A673 (cell line): ENCODE results near the gene PITX1. TPM values are rescaled to one million over a fixed set of nuclear protein-coding genes. Genes with fewer than 3 reads are reported as not detected.
"Not testable (repeated sequence)": the region's sequence is repeated elsewhere in the genome, so short reads cannot be mapped to it uniquely, and the experiment has no call there.

Experiments used
- BruUV-seq: library from RNA; stranded (reverse); fragments of 400-500 nt; replicated peaks from 2 replicates; lab custom pipeline; 2021; lab: Mats Ljungman, UMichigan
- CTCF ChIA-PET: fragments of 300-600 bp; sonication (Branson Sonifier 250); formaldehyde crosslinking; loops from one replicate; lab custom pipeline; 2022; ENCODE audit warnings: antibody characterized with exemption; lab: Charles Lee
- POLR2A ChIA-PET: fragments of 300-600 bp; sonication (Branson Sonifier 250); formaldehyde crosslinking; loops from one replicate; lab custom pipeline; 2022; ENCODE audit warnings: antibody characterized with exemption; ENCODE audit not compliant: low non-redundant PET; lab: Charles Lee
- DNase-seq: peaks from one replicate; pipeline ENCODE4 v3.0.0-alpha.2; 2015; ENCODE audit warnings: low spot score
- H3K27ac ChIP-seq: fragments of 200-600 bp; sonication (generic); 2 replicates; pipeline ENCODE4 v1.5.1; 2016; ENCODE audit warnings: mixed run types, low read depth, mild to moderate bottlenecking, mixed read lengths, antibody characterized with exemption, low read length; ENCODE audit not compliant: poor library complexity, severe bottlenecking
- H3K27me3 ChIP-seq: fragments of 200-600 bp; sonication (generic); replicated peaks from 2 replicates; pipeline ENCODE4 v1.6.1; 2017; ENCODE audit warnings: mixed run types, low read depth, mild to moderate bottlenecking, mixed read lengths, antibody characterized with exemption, low read length; ENCODE audit not compliant: insufficient read depth, poor library complexity
- H3K36me3 ChIP-seq: fragments of 200-600 bp; sonication (generic); 2 replicates; pipeline ENCODE4 v1.6.1; 2016; ENCODE audit warnings: mixed run types, mild to moderate bottlenecking, mixed read lengths, antibody characterized with exemption, low read length; ENCODE audit not compliant: insufficient read depth, poor library complexity, severe bottlenecking
- H3K4me1 ChIP-seq: fragments of 200-600 bp; sonication (generic); 2 replicates; pipeline ENCODE4 v1.6.1; 2017; ENCODE audit warnings: mixed run types, mild to moderate bottlenecking, mixed read lengths, antibody characterized with exemption, low read length; ENCODE audit not compliant: insufficient read depth, poor library complexity, severe bottlenecking
- H3K4me3 ChIP-seq: fragments of 200-600 bp; sonication (generic); 2 replicates; pipeline ENCODE4 v1.5.1; 2016; ENCODE audit warnings: low read depth, mixed run types, mild to moderate bottlenecking, mixed read lengths, low read length; ENCODE audit not compliant: poor library complexity, severe bottlenecking
- H3K9me3 ChIP-seq: fragments of 200-600 bp; sonication (generic); 2 replicates; pipeline ENCODE4 v1.6.1; 2016; ENCODE audit warnings: mixed run types, low read depth, mild to moderate bottlenecking, mixed read lengths, antibody characterized with exemption, low read length; ENCODE audit not compliant: poor library complexity, severe bottlenecking
- EZH2 ChIP-seq: fragments of 200-600 bp; sonication (generic); IDR thresholded peaks from 2 replicates; pipeline ENCODE4 v1.6.1; 2017; ENCODE audit warnings: borderline replicate concordance, low read depth, mild to moderate bottlenecking, mixed read lengths, antibody characterized with exemption, low read length; ENCODE audit not compliant: poor library complexity, severe bottlenecking
- intact Hi-C: fragments of 100-400 bp; cut with micrococcal nuclease; formaldehyde crosslinking; loops from one replicate; pipeline ENCODE4 v1.10.0; 2022; ENCODE audit not compliant: unreplicated experiment
- total RNA-seq: library from RNA; stranded (reverse); gene quantifications from 2 replicates; pipeline ENCODE4 v1.2.3, GENCODE V29; 2021
- TF ChIP-seq, protein P1 (sequence below): fragments of 300-800, 200-600 bp; sonication (generic); conservative IDR thresholded peaks from 2 replicates; pipeline ENCODE4 v1.5.1; 2017; ENCODE audit warnings: low read depth, mild to moderate bottlenecking, antibody characterized with exemption, low read length, moderate library complexity, mixed read lengths

PITX1 gene
- total RNA-seq, 1 experiment from 2014 or later: 2.0 TPM

DNA sequence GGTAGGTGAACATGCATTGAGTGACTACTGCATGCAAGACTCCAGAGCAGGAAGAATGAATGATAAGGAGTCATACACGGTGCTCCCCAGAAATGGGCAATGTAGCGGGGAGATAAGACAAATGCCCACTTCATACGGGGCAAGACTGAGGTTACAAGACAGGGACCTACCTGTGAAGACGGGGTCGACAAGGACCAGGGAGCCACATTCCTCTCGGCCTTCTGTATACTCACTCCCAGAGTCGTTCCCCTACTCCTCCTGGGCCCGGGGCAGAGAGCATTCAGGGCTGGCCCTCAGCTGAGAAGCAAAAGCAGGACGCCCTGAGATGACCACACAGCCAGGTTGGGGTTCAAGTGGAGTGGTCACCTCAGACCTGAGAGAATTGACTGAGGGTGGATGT, 26.7 kb downstream of the PITX1 start:
- Histone ChIP-seq H3K4me1 (no peaks in the 10 kb centered on the region), H3K4me3 (no peak overlapping the region), H3K9me3 (no peaks in the 10 kb centered on the region), H3K27me3 (no peaks in the 10 kb centered on the region), H3K27ac (no peak overlapping the region), H3K36me3 (no peaks in the 10 kb centered on the region)
- ChIA-PET CTCF (no interaction called here), POLR2A (no interaction called here)
- no peak for TF ChIP-seq EZH2
- TF ChIP-seq, protein P1, sequence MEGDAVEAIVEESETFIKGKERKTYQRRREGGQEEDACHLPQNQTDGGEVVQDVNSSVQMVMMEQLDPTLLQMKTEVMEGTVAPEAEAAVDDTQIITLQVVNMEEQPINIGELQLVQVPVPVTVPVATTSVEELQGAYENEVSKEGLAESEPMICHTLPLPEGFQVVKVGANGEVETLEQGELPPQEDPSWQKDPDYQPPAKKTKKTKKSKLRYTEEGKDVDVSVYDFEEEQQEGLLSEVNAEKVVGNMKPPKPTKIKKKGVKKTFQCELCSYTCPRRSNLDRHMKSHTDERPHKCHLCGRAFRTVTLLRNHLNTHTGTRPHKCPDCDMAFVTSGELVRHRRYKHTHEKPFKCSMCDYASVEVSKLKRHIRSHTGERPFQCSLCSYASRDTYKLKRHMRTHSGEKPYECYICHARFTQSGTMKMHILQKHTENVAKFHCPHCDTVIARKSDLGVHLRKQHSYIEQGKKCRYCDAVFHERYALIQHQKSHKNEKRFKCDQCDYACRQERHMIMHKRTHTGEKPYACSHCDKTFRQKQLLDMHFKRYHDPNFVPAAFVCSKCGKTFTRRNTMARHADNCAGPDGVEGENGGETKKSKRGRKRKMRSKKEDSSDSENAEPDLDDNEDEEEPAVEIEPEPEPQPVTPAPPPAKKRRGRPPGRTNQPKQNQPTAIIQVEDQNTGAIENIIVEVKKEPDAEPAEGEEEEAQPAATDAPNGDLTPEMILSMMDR: no peak
- no peak for DNase-seq
- no TSS peak for BruUV-seq
- intact Hi-C loops: no loop called here

DNA sequence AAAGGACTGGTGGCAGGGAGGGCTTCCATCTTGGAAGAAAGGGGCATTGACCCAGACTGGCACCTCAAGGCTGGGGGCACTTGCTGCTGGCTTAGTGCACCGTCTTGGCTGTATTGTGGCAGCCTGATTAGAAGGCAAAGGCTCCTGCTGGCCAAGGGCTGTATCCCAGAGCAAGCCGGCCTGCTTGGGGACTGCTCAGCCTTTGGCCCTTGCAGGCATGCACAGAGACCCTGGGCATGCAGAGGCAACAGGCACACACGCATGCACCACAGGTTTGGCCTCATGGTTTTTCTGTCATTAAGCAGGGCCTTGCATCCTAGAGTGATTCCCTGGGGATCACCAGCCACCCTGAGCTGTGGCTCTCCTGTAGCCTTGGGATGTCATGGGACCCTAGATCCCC, 29.0 kb downstream of the PITX1 start:
- H3K9me3 ChIP-seq: no peaks in the 10 kb centered on the region
- no peaks in the 10 kb centered on the region for H3K4me1 ChIP-seq
- ChIA-PET POLR2A (no interaction called here), CTCF (no interaction called here)
- TF ChIP-seq EZH2: no peak
- TF ChIP-seq, protein P1: no peak
- H3K27ac ChIP-seq: no peak overlapping the region
- intact Hi-C loops: no loop called here
- no peak for DNase-seq
- no peaks in the 10 kb centered on the region for H3K36me3 ChIP-seq
- BruUV-seq: no TSS peak
- no peak overlapping the region for H3K4me3 ChIP-seq
- H3K27me3 ChIP-seq: no peaks in the 10 kb centered on the region

DNA sequence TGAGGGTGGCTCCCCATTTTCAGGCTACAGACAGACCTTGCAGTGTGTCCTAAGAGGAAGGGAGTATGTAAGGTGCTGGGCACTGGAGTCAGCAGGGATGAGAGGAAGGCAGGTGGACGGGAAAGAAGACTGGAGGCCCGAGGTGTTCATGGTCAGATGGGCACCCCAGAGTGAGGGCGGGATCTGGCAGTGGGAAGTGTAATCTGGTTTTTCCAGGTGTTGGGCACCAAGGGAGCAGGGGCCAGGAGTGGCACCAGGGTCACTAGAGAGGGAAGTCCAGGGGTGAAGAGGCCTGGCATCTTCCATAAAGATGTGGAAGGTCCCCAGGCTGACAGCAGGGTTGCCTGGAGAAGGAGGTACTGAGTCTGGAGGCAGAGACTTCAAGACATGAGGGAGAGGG, 29.7 kb downstream of the PITX1 start:
- no peaks in the 10 kb centered on the region for H3K36me3 ChIP-seq
- no TSS peak for BruUV-seq
- ChIA-PET CTCF (no interaction called here), POLR2A (no interaction called here)
- intact Hi-C loops: no loop called here
- no peak for DNase-seq
- no peaks in the 10 kb centered on the region for H3K27me3 ChIP-seq
- TF ChIP-seq, protein P1: no peak
- no peak for TF ChIP-seq EZH2
- no peak overlapping the region for H3K4me3 ChIP-seq
- no peak overlapping the region for H3K27ac ChIP-seq
- no peaks in the 10 kb centered on the region for H3K4me1 ChIP-seq
- H3K9me3 ChIP-seq: no peaks in the 10 kb centered on the region

DNA sequence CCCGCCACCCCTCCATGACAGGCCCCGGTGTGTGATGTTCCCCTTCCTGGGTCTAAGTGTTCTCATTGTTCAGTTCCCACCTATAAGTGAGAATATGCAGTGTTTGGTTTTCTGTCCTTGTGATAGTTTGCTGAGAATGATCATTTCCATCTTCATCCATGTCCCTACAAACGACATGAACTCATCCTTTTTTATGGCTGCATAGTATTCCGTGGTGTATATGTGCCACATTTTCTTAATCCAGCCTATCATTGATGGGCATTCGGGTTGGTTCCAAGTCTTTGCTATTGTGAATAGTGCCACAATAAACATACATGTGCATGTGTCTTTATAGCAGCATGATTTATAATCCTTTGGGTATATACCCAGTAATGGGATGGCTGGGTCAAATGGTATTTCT, 36.0 kb downstream of the PITX1 start:
- H3K27me3 ChIP-seq, POLR2A ChIA-PET, H3K36me3 ChIP-seq, H3K9me3 ChIP-seq, CTCF ChIA-PET, DNase-seq, intact Hi-C loops, H3K27ac ChIP-seq, BruUV-seq, H3K4me1 ChIP-seq, H3K4me3 ChIP-seq: not testable (repeated sequence)
